ENCODE measurements around the gene SF3A2.

The SF3A2 gene

GRCh38 chr19:2207991-2208860, 28.4 kb upstream of the SF3A2 start:
- DNase-seq, result no peak

- DNase-seq, result no peak
Observed at GRCh38 chr19:2208975-2209374, 27.6 kb upstream of the SF3A2 start.

GRCh38 chr19:2209408-2209807, 27.2 kb upstream of the SF3A2 start:
- no peak for DNase-seq

GRCh38 chr19:2210206-2210605, 26.4 kb upstream of the SF3A2 start:
- DNase-seq, result no peak

GRCh38 chr19:2210987-2211740, 25.5 kb upstream of the SF3A2 start:
- no peak for DNase-seq

- DNase-seq, result no peak
Observed at GRCh38 chr19:2212861-2213711, 23.5 kb upstream of the SF3A2 start.

GRCh38 chr19:2213799-2214198, 22.8 kb upstream of the SF3A2 start:
- no peak for DNase-seq

GRCh38 chr19:2214251-2214650, 22.4 kb upstream of the SF3A2 start:
- DNase-seq, result no peak

GRCh38 chr19:2215281-2215751, 21.3 kb upstream of the SF3A2 start:
- DNase-seq, result no peak

GRCh38 chr19:2216361-2217225, 20.0 kb upstream of the SF3A2 start:
- no peak for DNase-seq

- no peak for DNase-seq
Observed at GRCh38 chr19:2217591-2217990, 19.0 kb upstream of the SF3A2 start.

- no peak for DNase-seq
Observed at GRCh38 chr19:2219726-2220125, 16.9 kb upstream of the SF3A2 start.

GRCh38 chr19:2221250-2221831, 15.3 kb upstream of the SF3A2 start:
- DNase-seq, result no peak

GRCh38 chr19:2221918-2222317, 14.7 kb upstream of the SF3A2 start:
- DNase-seq, result no peak

GRCh38 chr19:2223391-2223790, 13.2 kb upstream of the SF3A2 start:
- no peak for DNase-seq

GRCh38 chr19:2223959-2224358, 12.7 kb upstream of the SF3A2 start:
- DNase-seq, result no peak

GRCh38 chr19:2224754-2225349, 11.8 kb upstream of the SF3A2 start:
- no peak for DNase-seq

- no peak for DNase-seq
Observed at GRCh38 chr19:2225415-2226050, 11.1 kb upstream of the SF3A2 start.

- DNase-seq, result no peak
Observed at GRCh38 chr19:2226051-2226839, 10.4 kb upstream of the SF3A2 start.

- DNase-seq, result no peak
Observed at GRCh38 chr19:2226840-2227360, 9.7 kb upstream of the SF3A2 start.

Measured in NCI-H446 treated with DMSO at 0.1 percent for 48 hours (cell line).